GM06990 (cell line): ENCODE measurements around the gene LDHAL6B.

Source experiments
- DNase-seq: peaks from one replicate; pipeline ENCODE4 v3.0.0-alpha.2; 2011; ENCODE audit not compliant: insufficient read length; ENCODE audit errors: extremely low read depth
- H3K27me3 ChIP-seq: replicated peaks from 2 replicates; pipeline ENCODE4 v1.6.0; 2011; ENCODE audit warnings: low read length; ENCODE audit not compliant: control insufficient read depth, insufficient read depth
- H3K36me3 ChIP-seq: 2 replicates; pipeline ENCODE4 v1.5.1; 2011; ENCODE audit warnings: low read length; ENCODE audit not compliant: control insufficient read depth, insufficient read depth
- H3K4me3 ChIP-seq: replicated peaks from 2 replicates; pipeline ENCODE4 v1.5.1; 2011; ENCODE audit warnings: low read depth, mild to moderate bottlenecking, control low read depth, low read length
- TF ChIP-seq, protein P1 (sequence below): IDR thresholded peaks from 2 replicates; pipeline ENCODE4 v1.5.1; 2011; ENCODE audit warnings: low read length, control low read depth, mild to moderate bottlenecking, inconsistent platforms; ENCODE audit not compliant: insufficient read depth, poor library complexity, severe bottlenecking

The LDHAL6B gene

GRCh38 chr15:59174151-59174834 lies 32.4 kb upstream of the LDHAL6B start:
- H3K27me3 ChIP-seq: no peaks in the 10 kb centered on the region
- TF ChIP-seq, protein P1, sequence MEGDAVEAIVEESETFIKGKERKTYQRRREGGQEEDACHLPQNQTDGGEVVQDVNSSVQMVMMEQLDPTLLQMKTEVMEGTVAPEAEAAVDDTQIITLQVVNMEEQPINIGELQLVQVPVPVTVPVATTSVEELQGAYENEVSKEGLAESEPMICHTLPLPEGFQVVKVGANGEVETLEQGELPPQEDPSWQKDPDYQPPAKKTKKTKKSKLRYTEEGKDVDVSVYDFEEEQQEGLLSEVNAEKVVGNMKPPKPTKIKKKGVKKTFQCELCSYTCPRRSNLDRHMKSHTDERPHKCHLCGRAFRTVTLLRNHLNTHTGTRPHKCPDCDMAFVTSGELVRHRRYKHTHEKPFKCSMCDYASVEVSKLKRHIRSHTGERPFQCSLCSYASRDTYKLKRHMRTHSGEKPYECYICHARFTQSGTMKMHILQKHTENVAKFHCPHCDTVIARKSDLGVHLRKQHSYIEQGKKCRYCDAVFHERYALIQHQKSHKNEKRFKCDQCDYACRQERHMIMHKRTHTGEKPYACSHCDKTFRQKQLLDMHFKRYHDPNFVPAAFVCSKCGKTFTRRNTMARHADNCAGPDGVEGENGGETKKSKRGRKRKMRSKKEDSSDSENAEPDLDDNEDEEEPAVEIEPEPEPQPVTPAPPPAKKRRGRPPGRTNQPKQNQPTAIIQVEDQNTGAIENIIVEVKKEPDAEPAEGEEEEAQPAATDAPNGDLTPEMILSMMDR: no peak
- H3K4me3 ChIP-seq: no peak overlapping the region
- H3K36me3 ChIP-seq: peaks cover 32% of the 10 kb centered on the region
- DNase-seq: no peak

GRCh38 chr15:59174835-59175831 lies 31.5 kb upstream of the LDHAL6B start:
- TF ChIP-seq, protein P1: peak; percentile 63
- peak; percentile 42 for DNase-seq

GRCh38 chr15:59176653-59177316 lies 29.9 kb upstream of the LDHAL6B start:
- H3K4me3 ChIP-seq: no peak overlapping the region
- no peak for DNase-seq
- H3K36me3 ChIP-seq: peaks cover 14% of the 10 kb centered on the region
- TF ChIP-seq, protein P1: no peak
- no peaks in the 10 kb centered on the region for H3K27me3 ChIP-seq

More at GRCh38 chr15:59174835-59175831, 31.5 kb upstream of the LDHAL6B start:
- Histone ChIP-seq H3K27me3 (no peaks in the 10 kb centered on the region), H3K36me3 (peaks cover 29% of the 10 kb centered on the region), H3K4me3 (no peak overlapping the region)

- Histone ChIP-seq H3K36me3 (peaks cover 12% of the 10 kb centered on the region), H3K27me3 (no peaks in the 10 kb centered on the region), H3K4me3 (no peak overlapping the region)
- no peak for DNase-seq
- TF ChIP-seq, protein P1: no peak
Observed at GRCh38 chr15:59177317-59177660, 29.4 kb upstream of the LDHAL6B start.

- Histone ChIP-seq H3K4me3 (no peak overlapping the region), H3K36me3 (peaks cover 13% of the 10 kb centered on the region), H3K27me3 (no peaks in the 10 kb centered on the region)
- no peak for DNase-seq
- TF ChIP-seq, protein P1: no peak
Observed at GRCh38 chr15:59178151-59178695, 28.4 kb upstream of the LDHAL6B start.
